ENCODE data around the gene TDRKH.

Gene TDRKH

DNA sequence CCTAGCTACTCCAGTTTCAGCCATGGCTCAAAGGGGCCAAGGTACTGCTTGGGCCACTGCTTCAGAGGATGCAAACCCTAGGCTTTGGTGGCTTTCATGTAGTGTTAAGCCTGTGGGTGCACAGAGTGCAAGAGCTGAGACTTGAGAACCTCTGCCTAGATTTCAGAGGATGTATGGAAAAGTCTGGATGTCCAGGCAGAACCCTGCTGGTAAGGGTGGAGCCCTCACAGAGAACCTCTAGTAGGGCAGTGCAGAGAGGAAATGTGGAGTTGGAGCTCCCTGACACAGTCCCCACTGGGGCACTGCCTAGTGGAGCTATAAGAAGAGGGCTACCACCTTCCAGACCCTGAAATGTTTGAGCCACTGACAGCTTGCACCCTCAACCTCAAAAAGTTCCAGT lies 52.8 kb downstream of the TDRKH start:
- no peak for TF ChIP-seq TCF12 (IDR thresholded peaks at IDR 0.05; ENCODE audit: low read depth)
- TF ChIP-seq TAF1 (IDR thresholded peaks at IDR 0.05; ENCODE audit: low read depth): no peak

DNA sequence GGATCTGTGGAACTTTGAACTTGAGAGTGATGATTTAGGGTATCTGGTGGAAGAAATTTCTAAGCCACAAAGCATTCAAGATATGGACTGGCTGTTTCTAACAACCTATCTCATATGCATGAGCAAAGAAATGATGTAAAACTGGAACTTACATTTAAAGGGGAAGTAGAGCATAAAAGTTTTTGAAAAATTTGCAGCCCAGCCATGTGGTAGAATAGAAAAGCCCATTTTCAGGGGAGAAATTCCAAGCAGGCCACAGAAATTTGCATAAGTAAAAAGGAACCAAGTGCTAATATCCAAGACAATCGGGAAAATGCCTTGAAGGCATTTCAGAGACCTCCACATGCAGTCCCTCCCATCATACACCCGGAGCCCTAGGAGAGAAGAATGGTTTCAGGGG lies 53.3 kb downstream of the TDRKH start:
- TF ChIP-seq TEAD4 (IDR thresholded peaks at IDR 0.05) (no peak), NFIC (IDR thresholded peaks at IDR 0.05) (no peak), RAD21 (IDR thresholded peaks at IDR 0.05; ENCODE audit: low read depth) (no peak), CEBPB (IDR thresholded peaks at IDR 0.05) (no peak), EP300 (IDR thresholded peaks at IDR 0.05; ENCODE audit: borderline replicate concordance) (no peak), YY1 (IDR thresholded peaks at IDR 0.05; ENCODE audit: low read depth) (no peak), TCF12 (IDR thresholded peaks at IDR 0.05; ENCODE audit: low read depth) (no peak), TAF1 (IDR thresholded peaks at IDR 0.05; ENCODE audit: low read depth) (no peak), EGR1 (IDR thresholded peaks at IDR 0.05) (no peak), FOXM1 (IDR thresholded peaks at IDR 0.05; ENCODE audit: borderline replicate concordance, low read depth) (no peak)
- TF ChIP-seq, protein P1, sequence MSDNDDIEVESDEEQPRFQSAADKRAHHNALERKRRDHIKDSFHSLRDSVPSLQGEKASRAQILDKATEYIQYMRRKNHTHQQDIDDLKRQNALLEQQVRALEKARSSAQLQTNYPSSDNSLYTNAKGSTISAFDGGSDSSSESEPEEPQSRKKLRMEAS (IDR thresholded peaks at IDR 0.05): no peak
- TF ChIP-seq, protein P2, sequence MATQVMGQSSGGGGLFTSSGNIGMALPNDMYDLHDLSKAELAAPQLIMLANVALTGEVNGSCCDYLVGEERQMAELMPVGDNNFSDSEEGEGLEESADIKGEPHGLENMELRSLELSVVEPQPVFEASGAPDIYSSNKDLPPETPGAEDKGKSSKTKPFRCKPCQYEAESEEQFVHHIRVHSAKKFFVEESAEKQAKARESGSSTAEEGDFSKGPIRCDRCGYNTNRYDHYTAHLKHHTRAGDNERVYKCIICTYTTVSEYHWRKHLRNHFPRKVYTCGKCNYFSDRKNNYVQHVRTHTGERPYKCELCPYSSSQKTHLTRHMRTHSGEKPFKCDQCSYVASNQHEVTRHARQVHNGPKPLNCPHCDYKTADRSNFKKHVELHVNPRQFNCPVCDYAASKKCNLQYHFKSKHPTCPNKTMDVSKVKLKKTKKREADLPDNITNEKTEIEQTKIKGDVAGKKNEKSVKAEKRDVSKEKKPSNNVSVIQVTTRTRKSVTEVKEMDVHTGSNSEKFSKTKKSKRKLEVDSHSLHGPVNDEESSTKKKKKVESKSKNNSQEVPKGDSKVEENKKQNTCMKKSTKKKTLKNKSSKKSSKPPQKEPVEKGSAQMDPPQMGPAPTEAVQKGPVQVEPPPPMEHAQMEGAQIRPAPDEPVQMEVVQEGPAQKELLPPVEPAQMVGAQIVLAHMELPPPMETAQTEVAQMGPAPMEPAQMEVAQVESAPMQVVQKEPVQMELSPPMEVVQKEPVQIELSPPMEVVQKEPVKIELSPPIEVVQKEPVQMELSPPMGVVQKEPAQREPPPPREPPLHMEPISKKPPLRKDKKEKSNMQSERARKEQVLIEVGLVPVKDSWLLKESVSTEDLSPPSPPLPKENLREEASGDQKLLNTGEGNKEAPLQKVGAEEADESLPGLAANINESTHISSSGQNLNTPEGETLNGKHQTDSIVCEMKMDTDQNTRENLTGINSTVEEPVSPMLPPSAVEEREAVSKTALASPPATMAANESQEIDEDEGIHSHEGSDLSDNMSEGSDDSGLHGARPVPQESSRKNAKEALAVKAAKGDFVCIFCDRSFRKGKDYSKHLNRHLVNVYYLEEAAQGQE (IDR thresholded peaks at IDR 0.05; ENCODE audit: low read depth): no peak
- TF ChIP-seq, protein P3, sequence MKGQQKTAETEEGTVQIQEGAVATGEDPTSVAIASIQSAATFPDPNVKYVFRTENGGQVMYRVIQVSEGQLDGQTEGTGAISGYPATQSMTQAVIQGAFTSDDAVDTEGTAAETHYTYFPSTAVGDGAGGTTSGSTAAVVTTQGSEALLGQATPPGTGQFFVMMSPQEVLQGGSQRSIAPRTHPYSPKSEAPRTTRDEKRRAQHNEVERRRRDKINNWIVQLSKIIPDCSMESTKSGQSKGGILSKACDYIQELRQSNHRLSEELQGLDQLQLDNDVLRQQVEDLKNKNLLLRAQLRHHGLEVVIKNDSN (IDR thresholded peaks at IDR 0.05): no peak

DNA sequence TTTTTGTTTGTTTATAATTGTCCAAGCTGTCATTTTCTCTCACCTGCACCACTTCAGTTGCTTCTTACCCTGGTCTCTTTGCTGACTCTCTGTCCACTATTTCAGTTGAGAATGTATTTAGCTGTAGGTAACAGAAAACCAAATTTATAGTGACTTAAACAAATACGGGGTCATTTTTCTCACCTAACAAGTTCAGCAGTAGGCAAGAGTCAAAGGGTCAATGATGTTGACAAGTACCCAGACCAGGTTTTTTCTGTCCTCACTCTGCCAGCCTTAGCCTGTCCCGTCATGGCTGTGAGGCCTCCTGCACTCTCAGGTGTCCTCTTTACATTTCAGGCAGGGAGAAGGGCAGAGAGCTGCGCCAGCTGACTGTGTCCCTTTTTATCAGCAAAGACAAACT lies 57.2 kb downstream of the TDRKH start:
- TF ChIP-seq TCF12 (IDR thresholded peaks at IDR 0.05; ENCODE audit: low read depth) (no peak), FOXM1 (IDR thresholded peaks at IDR 0.05; ENCODE audit: borderline replicate concordance, low read depth) (no peak), TAF1 (IDR thresholded peaks at IDR 0.05; ENCODE audit: low read depth) (no peak), EGR1 (IDR thresholded peaks at IDR 0.05) (no peak), ZBTB7A (IDR thresholded peaks at IDR 0.05; ENCODE audit: low read depth) (no peak), RAD21 (IDR thresholded peaks at IDR 0.05; ENCODE audit: low read depth) (no peak), EP300 (IDR thresholded peaks at IDR 0.05; ENCODE audit: borderline replicate concordance) (no peak), CEBPB (IDR thresholded peaks at IDR 0.05) (no peak), TEAD4 (IDR thresholded peaks at IDR 0.05) (no peak), CREB1 (IDR thresholded peaks at IDR 0.05; ENCODE audit: low read depth) (no peak), YY1 (IDR thresholded peaks at IDR 0.05; ENCODE audit: low read depth) (no peak), NFIC (IDR thresholded peaks at IDR 0.05) (no peak)
- TF ChIP-seq, protein P2 (IDR thresholded peaks at IDR 0.05; ENCODE audit: low read depth): no peak
- TF ChIP-seq, protein P3 (IDR thresholded peaks at IDR 0.05): no peak
- TF ChIP-seq, protein P1 (IDR thresholded peaks at IDR 0.05): no peak

DNA sequence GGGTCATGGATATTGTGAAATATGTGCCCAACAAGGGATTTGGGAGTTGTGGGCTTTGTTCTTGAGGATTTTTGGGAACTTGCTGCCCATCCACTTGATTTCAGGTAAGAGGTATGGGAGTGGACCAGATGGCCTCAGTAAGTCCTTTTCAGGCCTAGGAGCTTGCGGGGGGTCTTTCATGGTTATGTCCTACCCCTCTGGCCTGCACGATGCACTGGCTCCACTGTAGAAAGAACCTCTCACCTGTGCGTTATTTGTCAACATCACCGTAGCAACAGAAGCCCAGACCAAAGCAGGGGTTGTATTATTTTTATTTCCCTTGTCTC lies 60.4 kb downstream of the TDRKH start:
- TF ChIP-seq RAD21 (IDR thresholded peaks at IDR 0.05; ENCODE audit: low read depth): no peak
- TF ChIP-seq TEAD4 (IDR thresholded peaks at IDR 0.05): no peak
- TF ChIP-seq CREB1 (IDR thresholded peaks at IDR 0.05; ENCODE audit: low read depth): no peak
- TF ChIP-seq YY1 (IDR thresholded peaks at IDR 0.05; ENCODE audit: low read depth): no peak
- TF ChIP-seq, protein P2 (IDR thresholded peaks at IDR 0.05; ENCODE audit: low read depth): no peak
- no peak for TF ChIP-seq FOXM1 (IDR thresholded peaks at IDR 0.05; ENCODE audit: borderline replicate concordance, low read depth)
- no peak for TF ChIP-seq CEBPB (IDR thresholded peaks at IDR 0.05)
- TF ChIP-seq, protein P3 (IDR thresholded peaks at IDR 0.05): no peak
- no peak for TF ChIP-seq ZBTB7A (IDR thresholded peaks at IDR 0.05; ENCODE audit: low read depth)
- no peak for TF ChIP-seq TAF1 (IDR thresholded peaks at IDR 0.05; ENCODE audit: low read depth)
- TF ChIP-seq EP300 (IDR thresholded peaks at IDR 0.05; ENCODE audit: borderline replicate concordance): no peak
- TF ChIP-seq EGR1 (IDR thresholded peaks at IDR 0.05): no peak
- TF ChIP-seq, protein P1 (IDR thresholded peaks at IDR 0.05): no peak
- no peak for TF ChIP-seq TCF12 (IDR thresholded peaks at IDR 0.05; ENCODE audit: low read depth)
- TF ChIP-seq NFIC (IDR thresholded peaks at IDR 0.05): no peak
